C4-2B (cell line): ENCODE measurements around the gene DGKD.

Source experiments
- H3K27ac ChIP-seq: fragments of 450-650 bp; 2 replicates; pipeline ENCODE4 v1.5.1; 2017
- ZFX ChIP-seq: fragments of 450-650 bp; IDR thresholded peaks from 2 replicates; pipeline ENCODE4 v1.6.1; 2017
- TF ChIP-seq, protein P1 (sequence below): fragments of 450-650 bp; conservative IDR thresholded peaks from 2 replicates; pipeline ENCODE4 v1.5.1; 2017; ENCODE audit warnings: mild to moderate bottlenecking

DGKD gene

DNA sequence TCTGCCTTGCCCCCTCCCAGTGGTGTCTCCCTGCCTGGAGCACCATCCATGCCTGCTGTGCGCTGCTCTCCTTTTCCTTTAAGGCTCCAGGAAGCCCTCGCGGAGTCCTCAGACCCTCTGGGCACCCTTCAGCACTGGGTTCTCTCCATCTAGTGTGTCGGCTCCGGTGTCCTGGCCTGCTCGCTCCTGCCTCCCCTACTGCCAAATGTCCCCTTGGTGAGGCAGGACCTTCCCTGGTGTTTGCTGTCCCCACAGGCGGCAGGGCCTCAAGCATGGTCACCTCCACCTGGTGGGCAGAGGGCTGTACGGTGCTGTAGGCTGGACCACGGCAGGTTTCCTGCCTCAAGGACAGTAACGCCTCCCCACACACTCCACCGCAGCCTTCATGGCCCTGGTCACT, 90.2 kb downstream of the DGKD start:
- H3K27ac ChIP-seq: no peak overlapping the region
- no peak for TF ChIP-seq ZFX
- TF ChIP-seq, protein P1, sequence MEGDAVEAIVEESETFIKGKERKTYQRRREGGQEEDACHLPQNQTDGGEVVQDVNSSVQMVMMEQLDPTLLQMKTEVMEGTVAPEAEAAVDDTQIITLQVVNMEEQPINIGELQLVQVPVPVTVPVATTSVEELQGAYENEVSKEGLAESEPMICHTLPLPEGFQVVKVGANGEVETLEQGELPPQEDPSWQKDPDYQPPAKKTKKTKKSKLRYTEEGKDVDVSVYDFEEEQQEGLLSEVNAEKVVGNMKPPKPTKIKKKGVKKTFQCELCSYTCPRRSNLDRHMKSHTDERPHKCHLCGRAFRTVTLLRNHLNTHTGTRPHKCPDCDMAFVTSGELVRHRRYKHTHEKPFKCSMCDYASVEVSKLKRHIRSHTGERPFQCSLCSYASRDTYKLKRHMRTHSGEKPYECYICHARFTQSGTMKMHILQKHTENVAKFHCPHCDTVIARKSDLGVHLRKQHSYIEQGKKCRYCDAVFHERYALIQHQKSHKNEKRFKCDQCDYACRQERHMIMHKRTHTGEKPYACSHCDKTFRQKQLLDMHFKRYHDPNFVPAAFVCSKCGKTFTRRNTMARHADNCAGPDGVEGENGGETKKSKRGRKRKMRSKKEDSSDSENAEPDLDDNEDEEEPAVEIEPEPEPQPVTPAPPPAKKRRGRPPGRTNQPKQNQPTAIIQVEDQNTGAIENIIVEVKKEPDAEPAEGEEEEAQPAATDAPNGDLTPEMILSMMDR: no peak

DNA sequence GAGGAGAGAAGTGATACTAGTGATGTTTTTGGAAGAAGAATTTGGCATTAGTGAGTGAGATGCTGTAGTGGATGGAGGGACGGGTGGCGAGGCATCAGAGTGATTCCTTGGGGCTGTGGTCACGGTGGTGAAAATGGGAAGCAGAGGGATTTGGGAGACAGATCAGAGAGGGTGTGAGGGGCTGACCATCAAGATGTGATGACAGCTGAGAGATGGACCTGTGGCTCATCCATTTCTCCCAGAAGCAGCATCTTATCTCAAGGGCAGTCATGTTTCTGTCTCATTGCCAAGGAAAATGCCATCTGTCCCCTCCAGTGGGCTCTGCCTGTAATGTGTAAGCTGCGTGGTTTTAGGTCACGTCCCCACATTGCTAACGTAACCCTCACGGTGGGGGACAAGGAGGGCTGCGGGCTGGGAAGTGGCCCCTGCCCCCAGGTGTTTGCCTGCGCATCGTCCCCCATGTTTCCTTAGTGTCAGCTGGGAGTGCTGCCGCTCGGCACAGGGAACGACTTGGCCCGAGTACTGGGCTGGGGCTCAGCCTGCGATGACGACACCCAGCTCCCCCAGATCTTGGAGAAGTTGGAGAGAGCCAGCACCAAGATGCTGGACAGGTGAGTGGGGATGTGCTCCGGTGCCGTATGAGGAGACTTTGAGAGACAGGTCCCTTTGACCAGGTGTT, 91.0 kb downstream of the DGKD start:
- TF ChIP-seq, protein P1: no peak
- no peak for TF ChIP-seq ZFX
- no peak overlapping the region for H3K27ac ChIP-seq

- no peak for TF ChIP-seq ZFX
- TF ChIP-seq, protein P1: no peak
- H3K27ac ChIP-seq: no peak overlapping the region
Observed at GRCh38 chr2:233446121-233446520, 91.8 kb downstream of the DGKD start.

- H3K27ac ChIP-seq: no peak overlapping the region
- TF ChIP-seq ZFX: no peak
- TF ChIP-seq, protein P1: no peak
Observed at GRCh38 chr2:233446606-233447305, 92.5 kb downstream of the DGKD start.

GRCh38 chr2:233447506-233448219, 93.4 kb downstream of the DGKD start:
- H3K27ac ChIP-seq: no peak overlapping the region
- TF ChIP-seq, protein P1: no peak
- no peak for TF ChIP-seq ZFX

DNA sequence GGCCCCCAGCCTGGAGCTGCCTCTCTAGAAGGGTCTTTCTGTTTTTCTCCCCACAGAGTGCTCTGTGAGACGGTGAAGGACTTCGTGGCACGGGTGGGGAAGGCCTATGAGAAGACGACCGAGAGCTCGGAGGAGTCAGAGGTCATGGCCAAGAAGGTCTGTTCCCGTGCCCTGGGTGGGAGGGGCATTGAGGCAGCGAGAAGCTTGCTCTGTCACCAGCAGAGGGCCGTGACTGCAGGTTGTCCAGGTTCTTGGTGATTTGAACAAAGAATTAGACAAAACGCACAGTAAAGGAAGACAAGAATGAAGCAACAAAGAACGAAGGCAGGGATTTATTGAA, 93.9 kb downstream of the DGKD start:
- TF ChIP-seq, protein P1: no peak
- TF ChIP-seq ZFX: no peak
- 0 out of 2 replicates have a peak overlapping the region, but pooled peaks have one; percentile 9 for H3K27ac ChIP-seq

DNA sequence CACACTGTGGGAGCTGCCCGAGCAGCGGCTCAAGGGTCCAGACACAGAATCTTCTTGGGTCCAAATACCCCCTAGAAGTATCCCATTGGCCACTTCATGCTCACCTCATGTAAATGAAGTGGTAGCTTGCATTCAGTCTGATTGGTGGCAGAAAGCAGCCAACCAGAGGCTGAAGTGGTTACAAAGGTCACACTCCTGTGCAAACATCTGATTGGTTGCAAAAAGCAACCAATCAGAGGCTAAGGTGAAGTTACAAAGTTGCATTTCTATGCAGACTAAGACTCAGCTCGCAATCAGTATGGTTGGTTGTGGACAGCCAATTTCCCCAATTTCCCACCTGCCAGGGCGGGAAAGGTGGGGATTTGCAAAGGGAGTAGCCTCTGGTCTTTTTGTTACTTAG, 94.3 kb downstream of the DGKD start:
- H3K27ac ChIP-seq: peak overlapping the region; percentile 9; the same call in 1 of the 2 replicates
- TF ChIP-seq, protein P1: no peak
- TF ChIP-seq ZFX: no peak
